ENCODE results near the gene OR51T1. TPM values are rescaled to one million over a fixed set of nuclear protein-coding genes. Genes with fewer than 3 reads are reported as not detected.

Gene OR51T1
- total RNA-seq, 1 donor from 2014 or later, result not detected

DNA sequence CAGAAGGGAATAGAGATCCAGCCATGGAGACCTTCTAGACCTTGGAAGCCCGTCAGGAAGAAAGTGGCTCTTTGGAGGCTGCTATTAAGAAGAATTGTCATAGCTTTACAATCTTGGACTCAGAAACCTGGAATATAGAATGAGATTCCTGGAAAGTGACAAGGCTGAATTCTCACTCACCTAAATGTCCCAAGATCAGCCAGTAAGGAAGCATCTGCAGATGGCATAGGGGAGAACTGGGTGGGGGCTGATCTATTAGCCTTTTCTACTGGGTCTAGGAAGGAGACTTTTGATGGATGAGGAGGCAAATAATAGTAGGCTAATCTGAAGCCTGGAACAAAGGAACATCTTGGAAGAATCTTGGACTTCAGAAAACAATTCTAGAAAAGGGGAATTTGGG, 42.5 kb downstream of the OR51T1 start, which contains the start of gene OR51G1:
Gene OR51G1, minus strand, starts transcription at position 101 of the 400 bp plus-strand sequence. Its CDS starts 0 bp downstream, at position 101.
- no peak for DNase-seq (ENCODE audit: low read depth in 2 of 2)

- DNase-seq (ENCODE audit: low read depth in 2 of 2), result no peak
Observed at GRCh38 chr11:4926608-4927007, 44.9 kb downstream of the OR51T1 start.

Other genes with a start within 250 kb of the OR51T1 start
- not detected in 2 replicates for gene OR51D1, start 244.4 kb upstream of the OR51T1 start, total RNA-seq
- gene OR51E1, start 237.9 kb upstream of the OR51T1 start, total RNA-seq, result not detected in 2 replicates
- gene OR51E2, start 184.0 kb upstream of the OR51T1 start, total RNA-seq, result not detected in 2 replicates
- not detected in 2 replicates for gene MMP26, start 177.1 kb upstream of the OR51T1 start, total RNA-seq
- gene OR51F1, start 112.0 kb upstream of the OR51T1 start, total RNA-seq, result not detected in 2 replicates
- not detected in 2 replicates for gene OR52R1, start 77.5 kb upstream of the OR51T1 start, total RNA-seq
- not detected in 2 replicates for gene OR51F2, start 60.6 kb upstream of the OR51T1 start, total RNA-seq
- not detected in 2 replicates for gene OR51S1, start 32.7 kb upstream of the OR51T1 start, total RNA-seq
- gene OR51A7, start 21.9 kb downstream of the OR51T1 start, total RNA-seq, result not detected in 2 replicates
- not detected in 2 replicates for gene OR51G2, start 37.5 kb downstream of the OR51T1 start, total RNA-seq
- not detected in 2 replicates for gene OR51G1, start 42.4 kb downstream of the OR51T1 start, total RNA-seq
- not detected in 2 replicates for gene OR51A4, start 65.7 kb downstream of the OR51T1 start, total RNA-seq
- gene OR51A2, start 73.8 kb downstream of the OR51T1 start, total RNA-seq, result not detected in 2 replicates
- not detected in 2 replicates for gene OR51L1, start 113.0 kb downstream of the OR51T1 start, total RNA-seq
- gene OR52J3, start 164.6 kb downstream of the OR51T1 start, total RNA-seq, result not detected in 2 replicates
- gene OR52E2, start 177.7 kb downstream of the OR51T1 start, total RNA-seq, result not detected in 2 replicates
- not detected in 2 replicates for gene OR52E1, start 187.7 kb downstream of the OR51T1 start, total RNA-seq